Measurements from ENCODE around the gene GALNT9. TPM values are rescaled to one million over a fixed set of nuclear protein-coding genes. Genes with fewer than 3 reads are reported as not detected.

GALNT9 gene
- total RNA-seq, 4 donors from 2014 or later = 10.9 to 52.7 (median 36.7) TPM; not detected in 1

DNA sequence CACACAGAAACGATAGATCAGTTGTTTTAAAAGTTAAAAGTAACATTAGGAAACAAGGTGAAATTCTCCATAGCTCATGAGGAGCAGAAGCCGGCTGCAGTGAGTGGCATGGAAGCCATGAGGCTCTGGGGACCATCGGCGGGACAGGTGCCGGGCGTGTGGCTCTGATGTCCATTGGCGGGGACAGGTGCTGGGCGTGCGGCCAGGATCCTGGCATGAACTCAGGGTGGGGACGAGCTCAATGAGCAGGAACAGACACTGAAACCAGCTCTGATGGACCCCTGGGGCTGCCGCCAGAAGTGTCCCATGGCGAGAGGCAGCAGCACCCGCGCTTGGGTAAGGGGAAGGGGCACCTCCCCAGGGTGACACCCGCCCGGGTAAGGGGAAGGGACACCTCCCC lies 110.1 kb downstream of the GALNT9 start:
- ATAC-seq (ENCODE audit: low FRiP score) = no peak
- TF ChIP-seq, protein P1, sequence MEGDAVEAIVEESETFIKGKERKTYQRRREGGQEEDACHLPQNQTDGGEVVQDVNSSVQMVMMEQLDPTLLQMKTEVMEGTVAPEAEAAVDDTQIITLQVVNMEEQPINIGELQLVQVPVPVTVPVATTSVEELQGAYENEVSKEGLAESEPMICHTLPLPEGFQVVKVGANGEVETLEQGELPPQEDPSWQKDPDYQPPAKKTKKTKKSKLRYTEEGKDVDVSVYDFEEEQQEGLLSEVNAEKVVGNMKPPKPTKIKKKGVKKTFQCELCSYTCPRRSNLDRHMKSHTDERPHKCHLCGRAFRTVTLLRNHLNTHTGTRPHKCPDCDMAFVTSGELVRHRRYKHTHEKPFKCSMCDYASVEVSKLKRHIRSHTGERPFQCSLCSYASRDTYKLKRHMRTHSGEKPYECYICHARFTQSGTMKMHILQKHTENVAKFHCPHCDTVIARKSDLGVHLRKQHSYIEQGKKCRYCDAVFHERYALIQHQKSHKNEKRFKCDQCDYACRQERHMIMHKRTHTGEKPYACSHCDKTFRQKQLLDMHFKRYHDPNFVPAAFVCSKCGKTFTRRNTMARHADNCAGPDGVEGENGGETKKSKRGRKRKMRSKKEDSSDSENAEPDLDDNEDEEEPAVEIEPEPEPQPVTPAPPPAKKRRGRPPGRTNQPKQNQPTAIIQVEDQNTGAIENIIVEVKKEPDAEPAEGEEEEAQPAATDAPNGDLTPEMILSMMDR (IDR thresholded peaks at IDR 0.05) = no peak

GRCh38 chr12:132218915-132219314 lies 110.5 kb downstream of the GALNT9 start:
- ATAC-seq (ENCODE audit: low FRiP score) = no peak
- TF ChIP-seq, protein P1 (IDR thresholded peaks at IDR 0.05) = no peak
- DNase-seq (ENCODE audit: low spot score) = no peak

More for the DNA sequence above, 110.1 kb downstream of the GALNT9 start:
- DNase-seq (ENCODE audit: low spot score) = no peak

DNA sequence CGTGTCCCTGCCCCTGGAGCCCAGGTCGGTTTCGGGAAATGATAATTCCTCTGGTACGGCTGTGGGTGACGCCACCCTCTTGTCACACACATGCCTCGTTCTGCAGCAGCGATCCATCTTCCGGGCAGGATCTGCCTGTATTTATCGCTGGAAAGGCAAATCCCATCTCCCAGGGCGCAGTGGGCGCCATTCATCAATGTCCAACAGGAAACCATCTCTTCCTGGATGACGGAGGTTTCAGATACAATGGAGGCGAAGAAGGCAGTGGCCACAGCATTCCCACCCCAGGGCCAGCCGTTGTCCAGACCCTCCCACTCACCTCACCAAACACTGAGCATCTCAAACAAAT lies 110.9 kb downstream of the GALNT9 start:
- TF ChIP-seq, protein P1 (IDR thresholded peaks at IDR 0.05) = no peak
- DNase-seq (ENCODE audit: low spot score) (no peak), ATAC-seq (ENCODE audit: low FRiP score) (no peak)

DNA sequence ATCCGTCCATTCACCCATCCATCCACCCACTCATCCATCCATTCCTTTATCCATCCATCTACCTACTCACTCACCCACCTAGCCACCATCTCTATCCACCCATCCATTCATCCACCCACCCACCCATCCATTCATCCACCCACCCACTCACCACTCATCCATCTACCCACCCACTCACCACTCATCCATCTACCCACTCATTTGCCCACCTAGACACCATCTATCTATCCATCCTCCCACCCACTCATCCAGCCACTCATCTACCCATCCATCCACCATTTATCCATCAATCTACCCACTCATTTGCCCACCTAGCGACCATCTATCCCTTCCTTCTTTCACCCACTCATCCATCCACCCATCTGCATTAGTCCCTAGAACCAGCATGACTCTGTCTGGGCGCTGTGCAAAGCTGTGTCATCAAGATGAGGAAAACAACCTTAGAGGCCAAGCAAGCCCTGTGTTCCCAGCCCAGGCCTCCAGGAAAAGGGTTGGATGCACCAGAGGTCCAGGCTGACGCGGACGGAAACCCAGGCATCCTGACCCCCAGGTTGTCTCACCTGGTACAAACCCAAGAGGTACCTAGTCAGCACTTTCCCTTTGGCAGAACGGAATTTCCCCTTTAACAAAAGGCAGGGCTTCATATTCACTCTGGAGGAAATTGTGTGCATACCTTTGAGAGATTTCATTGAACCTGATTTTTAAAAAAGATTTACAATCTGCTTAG lies 111.4 kb downstream of the GALNT9 start:
- TF ChIP-seq, protein P1 (IDR thresholded peaks at IDR 0.05) = no peak
- ATAC-seq (ENCODE audit: low FRiP score) (no peak), DNase-seq (ENCODE audit: low spot score) (no peak)

GRCh38 chr12:132217371-132217770 lies 112.0 kb downstream of the GALNT9 start:
- DNase-seq (ENCODE audit: low spot score) (no peak), ATAC-seq (ENCODE audit: low FRiP score) (no peak)
- TF ChIP-seq, protein P1 (IDR thresholded peaks at IDR 0.05) = no peak

DNA sequence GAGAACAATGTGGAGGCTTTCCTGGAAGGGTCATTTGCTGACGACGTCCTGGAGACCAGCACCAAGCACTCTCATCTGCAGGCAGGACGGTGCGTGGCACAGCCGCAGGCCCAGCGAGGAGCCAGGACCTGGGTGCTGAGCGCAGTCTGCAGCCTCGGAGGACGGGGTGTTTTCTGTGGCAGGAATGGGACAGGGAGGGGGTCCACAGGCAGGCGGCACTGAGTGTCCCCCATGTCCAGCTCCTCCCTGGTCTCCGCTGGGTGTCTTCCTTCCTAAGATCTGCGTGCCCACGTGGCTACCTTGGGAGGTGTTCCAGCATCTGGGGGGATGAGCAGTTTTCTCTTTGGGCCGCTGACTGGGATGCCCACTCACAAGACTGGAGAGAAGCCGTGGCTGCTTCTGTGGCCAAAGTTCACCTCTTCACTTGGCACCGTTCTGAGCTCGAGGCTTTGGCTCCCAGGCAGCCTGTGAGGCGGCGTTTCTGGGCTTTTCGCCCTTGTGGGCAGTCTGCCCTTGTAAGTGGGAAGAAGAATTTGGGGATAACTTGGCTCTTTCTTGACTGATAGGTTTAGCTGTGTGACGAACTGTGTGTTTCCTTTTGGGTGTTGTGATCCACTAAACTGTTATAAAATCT lies 112.9 kb downstream of the GALNT9 start:
- ATAC-seq (ENCODE audit: low FRiP score) (no peak), DNase-seq (ENCODE audit: low spot score) (no peak)
- TF ChIP-seq, protein P1 (IDR thresholded peaks at IDR 0.05) = no peak

All from omental fat pad (tissue), 4 donors.